GM19467 (cell line): ENCODE data around the gene ALKBH5.
A peak's percentile ranks its signal among the peaks of the same experiment; 100 is the strongest.

Experiments used
- ATAC-seq: cut with Tn5 transposase; IDR thresholded peaks from one replicate; pipeline ENCODE4 v1.9.1; 2021; ENCODE audit warnings: mild to moderate bottlenecking, moderate library complexity; ENCODE audit not compliant: unreplicated experiment

Gene ALKBH5

DNA sequence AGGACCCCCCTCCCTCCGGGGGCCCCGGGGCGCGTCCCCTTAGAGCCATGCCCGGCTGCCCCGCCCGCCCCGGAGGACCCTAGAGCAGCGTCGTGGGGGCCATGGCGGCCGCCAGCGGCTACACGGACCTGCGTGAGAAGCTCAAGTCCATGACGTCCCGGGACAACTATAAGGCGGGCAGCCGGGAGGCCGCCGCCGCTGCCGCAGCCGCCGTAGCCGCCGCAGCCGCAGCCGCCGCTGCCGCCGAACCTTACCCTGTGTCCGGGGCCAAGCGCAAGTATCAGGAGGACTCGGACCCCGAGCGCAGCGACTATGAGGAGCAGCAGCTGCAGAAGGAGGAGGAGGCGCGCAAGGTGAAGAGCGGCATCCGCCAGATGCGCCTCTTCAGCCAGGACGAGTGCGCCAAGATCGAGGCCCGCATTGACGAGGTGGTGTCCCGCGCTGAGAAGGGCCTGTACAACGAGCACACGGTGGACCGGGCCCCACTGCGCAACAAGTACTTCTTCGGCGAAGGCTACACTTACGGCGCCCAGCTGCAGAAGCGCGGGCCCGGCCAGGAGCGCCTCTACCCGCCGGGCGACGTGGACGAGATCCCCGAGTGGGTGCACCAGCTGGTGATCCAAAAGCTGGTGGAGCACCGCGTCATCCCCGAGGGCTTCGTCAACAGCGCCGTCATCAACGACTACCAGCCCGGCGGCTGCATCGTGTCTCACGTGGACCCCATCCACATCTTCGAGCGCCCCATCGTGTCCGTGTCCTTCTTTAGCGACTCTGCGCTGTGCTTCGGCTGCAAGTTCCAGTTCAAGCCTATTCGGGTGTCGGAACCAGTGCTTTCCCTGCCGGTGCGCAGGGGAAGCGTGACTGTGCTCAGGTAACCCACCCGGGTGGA is 759 bp downstream of the ALKBH5 start:
- ATAC-seq, result peak; percentile 1

DNA sequence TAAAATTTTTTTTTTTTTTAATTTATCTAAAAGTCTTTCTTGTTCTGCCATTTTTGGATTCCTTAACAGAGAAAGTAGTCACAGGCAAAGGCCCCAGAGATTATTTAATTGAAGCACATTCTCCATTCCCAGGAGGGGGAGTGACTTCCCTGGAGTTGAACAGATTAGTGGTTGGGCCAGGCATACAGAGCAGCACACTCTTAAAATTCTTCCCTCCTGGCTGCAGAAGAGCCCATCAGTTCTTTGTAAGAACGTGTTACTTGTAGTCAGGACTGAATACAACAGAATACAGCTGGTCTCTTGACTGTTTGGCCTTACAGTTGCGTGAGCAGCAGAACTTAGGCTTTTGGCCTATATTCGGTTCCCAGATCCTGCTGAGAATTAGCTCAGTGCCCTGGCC is 1.8 kb downstream of the ALKBH5 start:
- no peak for ATAC-seq

DNA sequence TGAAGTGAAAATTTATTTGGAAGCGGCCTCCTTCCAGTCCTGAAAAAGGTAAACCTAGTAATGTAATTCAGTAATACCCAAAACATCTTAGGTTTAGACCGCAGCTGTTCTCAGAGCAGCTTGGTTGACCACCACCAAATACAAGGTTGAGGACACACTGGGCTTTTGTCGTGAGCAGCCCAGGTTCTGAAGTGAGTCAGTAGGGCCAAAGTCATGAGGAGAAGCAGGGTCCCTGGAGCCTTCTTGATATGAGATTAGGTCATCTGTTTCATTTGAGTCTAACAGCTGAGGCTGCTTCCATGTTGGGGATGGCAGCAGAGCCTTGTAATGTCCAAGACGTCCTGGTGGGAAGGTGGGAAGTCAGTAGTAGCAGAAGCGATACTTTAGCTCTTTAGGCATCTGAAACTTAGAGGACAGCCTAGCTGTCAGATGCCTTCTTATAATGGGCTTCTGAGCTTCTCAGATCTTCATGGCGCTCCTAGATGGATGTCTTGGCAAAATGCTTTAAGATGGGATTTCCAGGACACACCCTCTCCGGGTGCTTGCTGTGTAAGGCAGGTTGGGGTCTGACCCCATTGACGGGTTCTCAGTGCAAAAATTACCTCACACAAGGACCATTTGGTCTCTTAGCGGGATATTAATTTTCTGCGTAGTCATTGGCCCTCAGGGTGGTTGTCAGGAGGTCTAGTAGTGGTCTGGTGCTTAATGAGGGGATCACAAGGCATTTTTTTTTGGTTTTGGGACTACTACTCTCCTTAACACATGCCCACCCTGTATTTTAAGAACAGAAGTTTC is 2.4 kb downstream of the ALKBH5 start:
- no peak for ATAC-seq

DNA sequence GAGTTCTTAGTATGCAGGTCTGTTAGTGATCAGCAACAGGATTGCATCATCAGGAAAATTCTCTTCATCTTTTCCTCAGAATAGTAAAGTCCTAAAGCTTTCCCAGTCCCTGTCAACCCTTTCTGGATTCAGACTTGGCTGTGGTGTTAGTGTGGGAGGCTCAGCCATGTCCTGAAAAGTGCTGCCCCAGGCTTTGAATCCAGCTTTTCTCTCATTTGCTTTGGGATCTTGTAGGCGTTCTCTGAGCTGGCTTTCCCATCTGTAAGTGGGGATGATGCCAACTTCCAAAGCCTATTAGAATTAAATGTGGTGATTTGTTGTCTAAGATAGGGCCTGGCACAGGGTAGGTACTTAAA is 3.0 kb downstream of the ALKBH5 start:
- ATAC-seq, result no peak

DNA sequence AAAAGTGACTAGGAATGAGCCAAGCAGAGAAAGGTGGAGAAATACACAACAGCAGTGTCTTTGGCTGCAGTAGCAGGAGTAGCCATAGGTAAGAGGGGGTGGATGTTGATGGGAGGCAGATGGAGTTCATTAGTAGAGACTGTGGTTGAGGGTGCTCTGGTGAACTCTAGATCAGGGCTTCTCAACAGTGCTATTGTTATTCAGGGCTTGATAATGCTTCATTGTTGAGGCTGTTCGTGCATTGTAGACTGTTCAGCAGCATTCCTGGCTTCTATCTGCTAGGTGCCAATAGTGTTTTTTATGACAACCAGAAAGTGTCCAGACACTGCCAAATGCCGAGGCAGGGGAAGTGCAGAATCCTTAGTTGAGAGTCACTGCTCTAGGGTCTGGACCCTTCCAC is 3.6 kb downstream of the ALKBH5 start:
- ATAC-seq, result no peak

- no peak for ATAC-seq
Observed at GRCh38 chr17:18187821-18188761, 4.5 kb downstream of the ALKBH5 start.

DNA sequence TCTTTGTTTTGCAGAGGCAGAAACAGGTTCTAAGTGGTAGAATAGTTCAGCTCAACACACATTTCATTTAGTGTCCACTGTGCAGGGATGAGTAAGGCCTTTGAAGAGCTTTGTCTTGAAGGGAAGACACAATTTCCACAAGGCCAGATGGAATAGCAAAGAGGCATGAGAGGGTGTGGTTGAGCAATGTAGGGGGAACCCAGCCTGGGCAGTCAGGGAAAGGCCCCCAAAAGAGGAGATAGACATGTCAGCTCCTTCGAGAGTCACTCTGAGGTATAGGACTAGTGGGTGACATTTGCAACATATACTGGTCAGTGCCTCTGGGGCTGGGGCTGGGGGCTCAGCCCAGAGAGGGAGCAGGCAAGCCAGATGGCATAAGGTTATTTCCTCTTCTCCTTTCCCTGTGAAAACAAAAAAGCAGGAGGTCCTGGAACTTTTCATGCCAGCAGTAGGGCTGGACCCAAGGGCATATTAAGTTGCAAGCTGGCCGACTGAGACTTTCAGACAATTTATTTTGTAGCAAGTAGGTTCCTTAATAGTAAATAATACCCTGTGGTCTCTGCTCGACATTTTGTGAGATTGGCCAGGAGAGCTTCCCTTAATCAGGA is 7.1 kb downstream of the ALKBH5 start:
- no peak for ATAC-seq

DNA sequence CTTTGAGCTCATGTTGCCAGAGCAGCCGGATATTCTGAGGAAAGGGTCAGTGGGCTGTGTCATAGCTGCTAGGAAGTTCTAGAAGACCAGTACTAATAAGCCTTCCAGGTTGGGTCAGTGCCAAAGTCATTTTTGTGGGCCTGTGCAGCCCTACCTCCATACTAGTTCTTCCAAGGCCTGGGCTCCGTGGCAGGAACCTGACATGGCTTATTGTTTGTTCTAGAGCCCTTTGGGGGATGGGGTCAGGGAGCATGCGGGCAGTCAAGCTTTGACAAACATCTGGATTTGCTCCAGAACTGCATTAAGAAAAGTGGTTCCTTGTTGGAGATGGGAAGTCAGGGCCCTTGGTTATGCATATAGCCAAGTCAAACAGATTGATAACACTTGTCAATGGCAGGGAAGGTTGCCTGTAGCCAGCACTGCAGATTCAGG is 7.6 kb downstream of the ALKBH5 start:
- no peak for ATAC-seq

GRCh38 chr17:18191967-18192366 is 8.3 kb downstream of the ALKBH5 start:
- no peak for ATAC-seq

DNA sequence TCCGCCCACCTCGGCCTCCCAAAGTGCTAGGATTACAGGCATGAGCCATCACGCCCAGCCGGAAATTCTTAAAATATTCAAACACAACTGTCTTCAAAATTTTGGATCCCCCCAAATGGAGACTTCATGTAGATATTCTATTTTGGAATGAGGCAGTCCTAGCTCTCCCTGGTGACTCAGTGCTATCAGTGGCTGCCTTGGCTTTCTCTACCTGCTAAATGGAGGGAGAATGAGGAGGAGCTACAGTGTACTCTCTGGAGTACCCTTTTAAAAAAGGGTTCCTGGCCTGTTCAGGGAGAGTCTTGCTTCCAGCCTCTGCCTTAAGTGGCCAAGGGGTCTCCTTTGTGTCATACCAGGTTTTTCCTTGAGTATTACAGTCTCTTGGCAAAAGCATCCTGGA is 10.8 kb downstream of the ALKBH5 start:
- no peak for ATAC-seq

GRCh38 chr17:18194804-18195203 is 11.2 kb downstream of the ALKBH5 start:
- no peak for ATAC-seq

DNA sequence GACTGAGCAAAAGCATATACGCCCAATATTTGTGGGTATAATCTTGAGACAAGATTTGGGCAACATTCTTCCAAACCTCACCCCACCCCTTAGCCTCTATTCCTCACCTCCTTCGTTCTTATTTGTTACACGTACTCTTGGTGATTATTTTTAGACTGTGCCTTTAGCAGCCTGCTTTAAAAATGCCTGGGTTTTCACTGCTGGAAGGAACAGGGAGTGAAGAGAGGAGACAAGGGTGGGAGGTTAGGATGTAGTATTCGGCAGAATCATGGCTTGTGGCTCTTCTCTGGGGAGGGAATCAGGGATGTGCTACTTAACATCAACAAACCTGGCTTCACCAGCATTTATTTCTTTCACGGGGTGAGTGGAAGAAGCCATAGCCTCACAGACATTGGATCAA is 11.6 kb downstream of the ALKBH5 start:
- no peak for ATAC-seq

GRCh38 chr17:18197535-18198194 is 14.0 kb downstream of the ALKBH5 start:
- no peak for ATAC-seq

- ATAC-seq, result no peak
Observed at GRCh38 chr17:18198530-18198929, 14.9 kb downstream of the ALKBH5 start.

GRCh38 chr17:18201108-18201507 is 17.5 kb downstream of the ALKBH5 start:
- no peak for ATAC-seq

DNA sequence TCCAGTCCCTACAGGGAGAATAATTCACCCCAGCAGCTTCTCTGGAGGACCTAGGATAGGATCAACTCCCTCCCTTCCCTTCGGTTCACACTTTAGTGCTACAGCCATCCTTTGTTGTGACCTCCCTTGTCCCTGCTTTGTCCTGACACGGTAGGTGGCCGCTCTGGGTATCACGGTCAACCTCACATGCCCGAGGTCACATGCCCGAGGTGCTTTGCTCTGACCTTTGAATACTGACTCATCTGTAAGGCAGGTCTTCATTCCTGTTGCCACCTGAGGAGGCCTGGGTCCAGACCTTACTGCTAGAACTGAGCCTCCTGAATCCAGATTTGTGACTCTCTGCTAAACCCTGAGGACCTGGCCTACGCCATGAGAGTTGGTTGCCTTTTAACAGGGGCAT is 19.7 kb downstream of the ALKBH5 start:
- no peak for ATAC-seq

GRCh38 chr17:18205861-18206260 is 22.2 kb downstream of the ALKBH5 start:
- no peak for ATAC-seq

GRCh38 chr17:18206962-18207361 is 23.3 kb downstream of the ALKBH5 start:
- ATAC-seq, result no peak

GRCh38 chr17:18208092-18208491 is 24.5 kb downstream of the ALKBH5 start:
- no peak for ATAC-seq

DNA sequence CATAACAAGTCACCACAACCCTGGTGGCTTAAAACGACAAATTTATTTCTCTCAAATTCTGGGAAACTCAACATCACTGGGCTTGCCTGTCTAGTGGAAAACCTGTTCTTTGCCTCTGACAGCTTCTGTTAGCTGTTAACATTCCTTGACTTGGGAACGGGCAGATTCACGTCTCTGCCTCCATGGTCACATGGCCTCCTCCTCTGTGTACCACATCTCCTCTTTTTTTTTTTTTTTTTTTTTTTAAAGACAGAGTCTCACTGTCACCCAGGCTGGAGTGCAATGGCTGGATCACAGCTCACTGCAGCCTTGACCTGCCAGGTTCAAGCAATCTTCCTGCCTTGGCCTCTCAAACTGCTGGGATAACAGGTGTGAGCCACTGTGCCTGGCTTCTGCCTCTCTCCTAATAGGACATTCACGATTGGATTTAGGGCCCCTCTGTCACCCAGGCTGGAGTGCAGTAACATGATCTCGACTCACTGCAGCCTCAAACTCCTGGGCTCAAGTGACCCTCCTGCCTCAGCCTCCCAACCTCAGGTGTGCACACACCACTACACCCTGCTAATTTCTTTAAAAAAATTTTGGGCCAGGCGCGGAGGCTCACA is 30.1 kb downstream of the ALKBH5 start:
- no peak for ATAC-seq
